ENCODE data around the gene ASB7.

ASB7 gene

DNA sequence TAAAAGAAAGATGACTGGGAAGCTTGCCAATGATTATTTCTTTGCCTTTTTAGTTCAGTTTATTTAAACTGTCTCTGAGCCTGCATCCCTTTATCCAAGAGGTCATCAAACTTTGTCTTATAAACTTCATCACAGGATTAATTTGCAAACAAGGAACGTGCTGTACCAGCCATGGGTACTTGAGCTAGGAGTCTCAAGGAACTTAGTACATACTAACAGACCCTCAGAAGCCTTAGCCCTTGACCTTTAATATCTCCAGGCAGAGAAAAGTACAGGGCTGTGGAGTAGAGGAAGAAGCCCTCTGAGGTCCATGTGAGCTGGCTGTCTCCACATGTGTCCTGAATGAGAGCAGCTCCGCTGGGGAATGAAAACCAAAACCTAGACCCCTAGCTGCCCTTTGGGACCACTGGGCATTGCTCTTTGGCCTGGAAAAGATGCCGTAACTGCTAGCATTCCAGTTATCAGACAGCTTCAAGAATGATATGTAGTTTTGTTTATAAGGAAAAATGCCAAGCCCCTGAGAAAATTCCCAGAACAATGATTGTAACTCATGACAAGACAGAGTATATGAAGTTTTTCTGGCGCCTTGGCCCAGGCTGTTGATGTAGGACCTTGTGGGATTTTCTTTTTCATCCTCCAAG is 92.1 kb downstream of the ASB7 start:
- TF ChIP-seq, protein P1, sequence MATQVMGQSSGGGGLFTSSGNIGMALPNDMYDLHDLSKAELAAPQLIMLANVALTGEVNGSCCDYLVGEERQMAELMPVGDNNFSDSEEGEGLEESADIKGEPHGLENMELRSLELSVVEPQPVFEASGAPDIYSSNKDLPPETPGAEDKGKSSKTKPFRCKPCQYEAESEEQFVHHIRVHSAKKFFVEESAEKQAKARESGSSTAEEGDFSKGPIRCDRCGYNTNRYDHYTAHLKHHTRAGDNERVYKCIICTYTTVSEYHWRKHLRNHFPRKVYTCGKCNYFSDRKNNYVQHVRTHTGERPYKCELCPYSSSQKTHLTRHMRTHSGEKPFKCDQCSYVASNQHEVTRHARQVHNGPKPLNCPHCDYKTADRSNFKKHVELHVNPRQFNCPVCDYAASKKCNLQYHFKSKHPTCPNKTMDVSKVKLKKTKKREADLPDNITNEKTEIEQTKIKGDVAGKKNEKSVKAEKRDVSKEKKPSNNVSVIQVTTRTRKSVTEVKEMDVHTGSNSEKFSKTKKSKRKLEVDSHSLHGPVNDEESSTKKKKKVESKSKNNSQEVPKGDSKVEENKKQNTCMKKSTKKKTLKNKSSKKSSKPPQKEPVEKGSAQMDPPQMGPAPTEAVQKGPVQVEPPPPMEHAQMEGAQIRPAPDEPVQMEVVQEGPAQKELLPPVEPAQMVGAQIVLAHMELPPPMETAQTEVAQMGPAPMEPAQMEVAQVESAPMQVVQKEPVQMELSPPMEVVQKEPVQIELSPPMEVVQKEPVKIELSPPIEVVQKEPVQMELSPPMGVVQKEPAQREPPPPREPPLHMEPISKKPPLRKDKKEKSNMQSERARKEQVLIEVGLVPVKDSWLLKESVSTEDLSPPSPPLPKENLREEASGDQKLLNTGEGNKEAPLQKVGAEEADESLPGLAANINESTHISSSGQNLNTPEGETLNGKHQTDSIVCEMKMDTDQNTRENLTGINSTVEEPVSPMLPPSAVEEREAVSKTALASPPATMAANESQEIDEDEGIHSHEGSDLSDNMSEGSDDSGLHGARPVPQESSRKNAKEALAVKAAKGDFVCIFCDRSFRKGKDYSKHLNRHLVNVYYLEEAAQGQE (IDR thresholded peaks at IDR 0.05; ENCODE audit: insufficient read depth in 1 of 2, low read depth in 2 of 2, low read length in 2 of 2) = no peak
- TF ChIP-seq SIN3A (IDR thresholded peaks at IDR 0.05; ENCODE audit: borderline replicate concordance, insufficient read depth, low read length) (no peak), TAF1 (IDR thresholded peaks at IDR 0.05; ENCODE audit: borderline replicate concordance, insufficient read depth, low read length) (no peak), POLR2AphosphoS5 (IDR thresholded peaks at IDR 0.05; ENCODE audit: low read depth, low read length) (no peak), FOXP2 (optimal IDR thresholded peaks at IDR 0.05; ENCODE audit: borderline replicate concordance, extremely low read depth, extremely low read length, insufficient read depth) (no peak)

DNA sequence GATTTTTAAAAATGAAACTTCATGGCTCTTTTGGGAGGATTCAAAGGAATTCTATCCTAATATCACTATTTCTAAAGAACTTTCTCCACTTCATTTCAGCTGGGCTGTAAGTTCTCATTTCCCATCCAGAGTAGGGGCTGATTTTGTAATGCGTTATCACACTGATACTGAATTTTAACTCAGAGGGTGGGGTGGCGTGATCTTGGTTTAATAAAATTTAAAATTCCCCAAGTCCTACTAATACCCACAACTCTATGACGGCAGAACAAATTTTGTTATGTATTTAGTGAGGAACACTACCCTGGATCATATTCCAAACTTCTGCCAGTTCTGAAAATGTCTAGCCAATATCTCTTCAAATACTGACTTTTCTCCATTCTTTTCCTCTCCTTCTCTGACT is 92.7 kb downstream of the ASB7 start:
- no peak for TF ChIP-seq POLR2AphosphoS5 (IDR thresholded peaks at IDR 0.05; ENCODE audit: low read depth, low read length)

DNA sequence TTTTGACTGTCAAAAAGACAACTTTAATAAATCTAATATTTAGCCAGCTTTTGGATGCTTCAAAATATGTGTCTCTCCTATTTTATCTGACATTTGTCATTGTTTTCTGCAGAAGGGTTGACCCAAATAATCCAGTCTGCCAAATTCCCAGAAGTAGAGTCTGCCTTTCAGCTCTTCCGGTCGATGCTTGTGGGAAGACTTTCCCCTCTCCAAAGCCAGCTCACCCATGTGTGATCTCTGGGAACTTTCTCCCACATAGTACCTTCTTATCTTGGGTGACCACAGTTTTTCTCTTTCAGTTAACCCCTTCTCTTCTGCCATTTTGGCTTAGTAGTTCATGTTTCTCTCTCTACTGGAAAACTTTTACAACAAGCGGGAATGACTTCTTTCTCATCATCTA is 94.1 kb downstream of the ASB7 start:
- TF ChIP-seq TAF1 (IDR thresholded peaks at IDR 0.05; ENCODE audit: borderline replicate concordance, insufficient read depth, low read length) = no peak
- TF ChIP-seq, protein P1 (IDR thresholded peaks at IDR 0.05; ENCODE audit: insufficient read depth in 1 of 2, low read depth in 2 of 2, low read length in 2 of 2) = no peak
- TF ChIP-seq POLR2AphosphoS5 (IDR thresholded peaks at IDR 0.05; ENCODE audit: low read depth, low read length) = no peak
